HUES64 (cell line): ENCODE measurements around the gene MSI2.

Experiments
- H3K27ac ChIP-seq: 2 replicates; pipeline ENCODE4 v1.7.0; 2013; ENCODE audit warnings: low read depth, low read length, inconsistent platforms
- H3K27me3 ChIP-seq: 2 replicates; pipeline ENCODE4 v1.6.1; 2013; ENCODE audit warnings: mild to moderate bottlenecking, low read length; ENCODE audit not compliant: insufficient read depth
- H3K36me3 ChIP-seq: 2 replicates; pipeline ENCODE4 v1.6.1; 2013; ENCODE audit warnings: mild to moderate bottlenecking, low read length; ENCODE audit not compliant: insufficient read depth
- H3K4me1 ChIP-seq: 2 replicates; pipeline ENCODE4 v1.6.1; 2013; ENCODE audit warnings: mild to moderate bottlenecking, low read length, moderate library complexity; ENCODE audit not compliant: insufficient read depth
- H3K4me3 ChIP-seq: 2 replicates; pipeline ENCODE4 v1.5.1; 2013; ENCODE audit warnings: mild to moderate bottlenecking, low read length, moderate library complexity
- H3K9ac ChIP-seq: 2 replicates; pipeline ENCODE4 v1.6.1; 2013; ENCODE audit warnings: mild to moderate bottlenecking, low read depth, low read length
- H3K9me3 ChIP-seq: 2 replicates; pipeline ENCODE4 v1.6.1; 2013; ENCODE audit warnings: low read depth, low read length; ENCODE audit not compliant: insufficient read depth
- WGBS: fragments of 150-250, 120-280 bp; methylation state at CpG from one replicate; pipeline ENCODE4 v1.1.7; 2013; ENCODE audit warnings: missing lambda C conversion rate; 5-methylcytosine and 5-hydroxymethylcytosine counted together

Gene MSI2

GRCh38 chr17:57319806-57320205 is 63.5 kb downstream of the MSI2 start:
- Histone ChIP-seq H3K36me3 (peaks cover 6% of the 10 kb centered on the region; the same call in 1 of the 2 replicates), H3K27me3 (no peaks in the 10 kb centered on the region), H3K27ac (no peak overlapping the region), H3K9ac (no peak overlapping the region; the same call in 1 of the 2 replicates), H3K9me3 (no peaks in the 10 kb centered on the region), H3K4me1 (peaks cover 16% of the 10 kb centered on the region; the same call in 1 of the 2 replicates), H3K4me3 (no peak overlapping the region)
- 82% methylated on average over 9 of the region's 9 CpGs for WGBS

DNA sequence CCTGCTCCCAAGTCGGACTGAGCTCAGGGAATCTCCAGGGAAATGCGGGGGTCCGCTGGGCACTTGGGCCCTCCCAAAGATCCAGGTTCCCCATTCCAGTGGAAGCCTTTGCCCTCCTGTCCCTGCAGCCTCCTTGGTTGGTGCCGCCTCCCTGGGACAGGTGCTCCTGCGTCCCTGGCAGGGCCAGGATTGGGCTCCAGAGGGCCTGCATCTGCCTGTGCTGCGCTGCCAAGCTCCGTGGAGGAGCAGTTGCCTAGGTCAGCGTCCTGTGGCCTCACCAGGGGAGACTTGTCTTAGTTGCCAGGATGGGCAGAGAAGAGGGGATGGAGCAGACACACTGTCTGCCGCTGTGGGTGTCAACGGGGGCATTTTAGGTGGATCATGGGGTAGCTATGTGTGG is 67.1 kb downstream of the MSI2 start:
- no peak overlapping the region for H3K9ac ChIP-seq
- no peaks in the 10 kb centered on the region for H3K9me3 ChIP-seq
- peaks cover 16% of the 10 kb centered on the region; the same call in 1 of the 2 replicates for H3K4me1 ChIP-seq
- H3K36me3 ChIP-seq = peaks cover 8% of the 10 kb centered on the region; the same call in 1 of the 2 replicates
- no peak overlapping the region for H3K4me3 ChIP-seq
- no peaks in the 10 kb centered on the region for H3K27me3 ChIP-seq
- H3K27ac ChIP-seq = no peak overlapping the region
- 89% methylated on average over 10 of the region's 10 CpGs for WGBS

DNA sequence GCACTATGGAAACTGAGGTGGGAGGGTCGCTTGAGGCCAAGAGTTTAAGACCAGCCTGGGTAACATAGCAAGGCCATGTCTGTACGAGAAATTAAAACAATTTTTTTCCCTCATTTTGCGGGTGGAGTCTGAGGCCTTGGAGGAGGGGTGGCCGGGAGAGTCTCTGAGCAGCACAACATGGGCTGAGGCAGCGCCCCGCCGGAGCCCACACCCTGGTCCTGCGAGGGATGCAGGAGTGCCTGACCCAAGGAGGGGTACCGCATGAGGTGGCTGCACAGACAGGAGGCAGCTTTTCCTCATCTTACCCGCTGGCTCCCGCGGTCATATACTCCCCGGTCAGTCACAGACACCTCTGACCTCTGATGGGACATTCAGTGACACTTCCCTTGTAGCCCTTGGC is 67.7 kb downstream of the MSI2 start:
- Histone ChIP-seq H3K4me3 (no peak overlapping the region), H3K27me3 (no peaks in the 10 kb centered on the region), H3K4me1 (peaks cover 16% of the 10 kb centered on the region; the same call in 1 of the 2 replicates), H3K9ac (no peak overlapping the region), H3K27ac (no peak overlapping the region), H3K9me3 (no peaks in the 10 kb centered on the region), H3K36me3 (peaks cover 8% of the 10 kb centered on the region; the same call in 1 of the 2 replicates)
- WGBS = 96% methylated on average over 13 of the region's 13 CpGs

- Histone ChIP-seq H3K9ac (no peak overlapping the region), H3K27ac (no peak overlapping the region), H3K4me3 (no peak overlapping the region), H3K4me1 (peaks cover 15% of the 10 kb centered on the region; the same call in 1 of the 2 replicates), H3K9me3 (no peaks in the 10 kb centered on the region), H3K27me3 (no peaks in the 10 kb centered on the region), H3K36me3 (peaks cover 8% of the 10 kb centered on the region; the same call in 1 of the 2 replicates)
These were observed 68.3 kb downstream of the MSI2 start for GRCh38 chr17:57324631-57325030.

DNA sequence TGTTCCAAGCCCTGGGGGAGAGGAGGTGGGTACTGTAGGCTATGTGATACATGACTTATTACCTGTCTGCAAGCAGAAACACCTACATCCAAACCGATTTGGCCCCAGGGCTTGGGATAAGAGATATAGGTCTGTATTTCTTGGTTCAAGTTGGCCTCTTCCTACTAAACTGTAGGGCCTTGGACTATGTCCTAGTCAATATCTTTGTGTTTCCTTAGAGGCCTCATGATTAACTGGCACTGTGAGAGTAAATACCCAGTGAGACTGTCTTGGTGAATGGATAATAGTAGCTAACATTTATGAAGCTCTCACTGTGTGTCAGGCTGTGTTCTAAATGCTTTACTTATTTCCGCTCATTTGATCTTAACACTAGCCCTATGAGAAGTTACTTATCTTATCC is 70.0 kb downstream of the MSI2 start:
- Histone ChIP-seq H3K9ac (no peak overlapping the region), H3K4me3 (no peak overlapping the region), H3K4me1 (no peaks in the 10 kb centered on the region), H3K9me3 (no peaks in the 10 kb centered on the region), H3K27me3 (no peaks in the 10 kb centered on the region), H3K36me3 (peaks cover 8% of the 10 kb centered on the region; the same call in 1 of the 2 replicates), H3K27ac (no peak overlapping the region)
- 100% methylated on average over 2 of the region's 2 CpGs for WGBS

- 92% methylated on average over 5 of the region's 5 CpGs for WGBS
- Histone ChIP-seq H3K4me1 (no peaks in the 10 kb centered on the region; the same call in 1 of the 2 replicates), H3K4me3 (no peak overlapping the region), H3K36me3 (peaks cover 8% of the 10 kb centered on the region; the same call in 1 of the 2 replicates), H3K9me3 (no peaks in the 10 kb centered on the region), H3K27me3 (no peaks in the 10 kb centered on the region), H3K9ac (no peak overlapping the region), H3K27ac (no peak overlapping the region)
These were observed 70.4 kb downstream of the MSI2 start for GRCh38 chr17:57326764-57327163.

DNA sequence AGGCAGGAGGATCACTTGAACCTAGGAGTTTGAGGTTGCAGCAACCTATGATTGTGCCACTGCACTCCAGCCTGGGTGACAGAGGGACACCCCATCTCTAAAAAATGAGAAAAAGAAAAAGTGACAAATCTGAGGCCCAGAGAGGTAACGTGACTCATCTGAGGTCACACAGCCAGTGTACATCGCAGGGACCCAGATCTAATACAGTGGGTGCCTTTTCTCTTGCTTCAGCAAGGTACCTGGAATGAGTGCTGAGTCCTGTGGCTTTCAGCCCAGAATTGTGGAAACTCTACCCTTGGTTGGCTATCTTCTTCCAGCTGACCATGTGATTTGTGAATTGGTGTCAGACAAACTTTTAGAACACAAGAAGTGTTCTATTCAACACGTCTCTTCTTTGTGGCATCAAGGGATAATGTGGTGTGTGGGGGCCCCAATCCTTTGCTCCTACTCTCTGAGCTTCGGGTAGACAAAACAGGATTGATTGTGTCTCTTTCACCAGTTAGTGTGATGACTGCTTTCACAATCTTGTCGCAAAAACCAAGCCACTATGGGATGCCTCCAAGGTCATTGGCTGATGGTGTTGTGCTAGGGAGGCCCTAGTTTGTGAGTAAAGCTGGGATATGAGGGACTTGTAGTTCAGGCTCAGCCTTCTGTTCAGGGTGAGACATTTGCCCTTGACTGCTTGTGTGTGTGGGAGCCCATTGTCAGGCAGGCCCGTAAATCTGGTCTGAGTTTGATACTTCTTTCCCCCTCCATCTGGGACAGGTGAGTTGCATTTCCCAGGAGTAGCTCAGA is 71.0 kb downstream of the MSI2 start:
- no peak overlapping the region for H3K27ac ChIP-seq
- H3K9me3 ChIP-seq = no peaks in the 10 kb centered on the region
- WGBS = 94% methylated on average over 6 of the region's 6 CpGs
- H3K27me3 ChIP-seq = no peaks in the 10 kb centered on the region
- peaks cover 3% of the 10 kb centered on the region; the same call in 1 of the 2 replicates for H3K4me1 ChIP-seq
- peaks cover 8% of the 10 kb centered on the region; the same call in 1 of the 2 replicates for H3K36me3 ChIP-seq
- H3K9ac ChIP-seq = no peak overlapping the region
- no peak overlapping the region for H3K4me3 ChIP-seq

GRCh38 chr17:57328109-57328882 is 72.0 kb downstream of the MSI2 start:
- Histone ChIP-seq H3K4me3 (no peak overlapping the region), H3K36me3 (peaks cover 8% of the 10 kb centered on the region; the same call in 1 of the 2 replicates), H3K27me3 (no peaks in the 10 kb centered on the region), H3K27ac (no peak overlapping the region), H3K4me1 (peaks cover 3% of the 10 kb centered on the region; the same call in 1 of the 2 replicates), H3K9me3 (no peaks in the 10 kb centered on the region), H3K9ac (no peak overlapping the region)
- WGBS = 100% methylated on average over 1 of the region's 1 CpG

DNA sequence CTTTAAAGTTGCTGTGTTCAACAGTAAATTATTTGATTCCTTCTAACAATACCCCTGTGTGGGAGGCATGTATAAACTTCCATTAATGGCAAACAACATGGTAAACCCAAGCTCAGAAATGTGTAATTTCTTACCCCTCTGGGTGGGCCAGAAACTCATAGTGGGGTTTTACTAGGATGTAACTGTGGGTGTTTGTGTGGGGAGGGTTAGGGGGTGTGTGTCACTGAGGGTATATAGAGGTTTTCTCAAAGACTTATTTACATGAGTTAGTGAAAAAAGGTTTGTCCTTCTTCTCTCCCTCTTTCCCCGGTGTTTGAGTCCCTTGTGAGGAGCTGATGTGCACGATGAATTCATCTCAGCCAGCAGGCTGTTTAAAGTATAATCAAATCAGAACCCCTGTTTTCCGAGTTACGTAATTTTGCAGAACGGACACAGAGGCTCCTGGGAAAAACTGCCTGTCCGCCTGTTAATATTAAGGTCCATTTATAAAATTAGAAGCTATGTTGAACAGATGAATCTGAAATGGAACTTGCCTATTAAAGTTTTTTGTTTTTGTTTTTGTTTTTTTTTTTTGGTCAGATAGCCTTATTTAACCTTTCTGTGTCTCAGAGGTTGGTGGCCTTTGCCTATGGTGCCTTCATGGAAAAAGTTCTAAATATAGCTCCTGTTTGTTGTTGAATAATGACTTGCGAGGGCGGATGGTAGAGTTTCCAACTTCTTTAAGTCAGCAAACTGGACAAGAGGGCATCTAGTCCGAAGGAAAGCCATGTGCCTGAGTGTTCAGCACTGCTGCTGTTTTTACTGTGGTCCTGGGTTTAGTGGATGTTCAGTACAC is 73.3 kb downstream of the MSI2 start:
- Histone ChIP-seq H3K27ac (no peak overlapping the region), H3K9ac (no peak overlapping the region), H3K9me3 (no peaks in the 10 kb centered on the region), H3K27me3 (no peaks in the 10 kb centered on the region), H3K36me3 (0 out of 2 replicates have a peak, but pooled peaks cover 4% of the 10 kb centered on the region), H3K4me1 (peaks cover 6% of the 10 kb centered on the region; the same call in 1 of the 2 replicates), H3K4me3 (no peak overlapping the region)
- WGBS = 95% methylated on average over 9 of the region's 9 CpGs

DNA sequence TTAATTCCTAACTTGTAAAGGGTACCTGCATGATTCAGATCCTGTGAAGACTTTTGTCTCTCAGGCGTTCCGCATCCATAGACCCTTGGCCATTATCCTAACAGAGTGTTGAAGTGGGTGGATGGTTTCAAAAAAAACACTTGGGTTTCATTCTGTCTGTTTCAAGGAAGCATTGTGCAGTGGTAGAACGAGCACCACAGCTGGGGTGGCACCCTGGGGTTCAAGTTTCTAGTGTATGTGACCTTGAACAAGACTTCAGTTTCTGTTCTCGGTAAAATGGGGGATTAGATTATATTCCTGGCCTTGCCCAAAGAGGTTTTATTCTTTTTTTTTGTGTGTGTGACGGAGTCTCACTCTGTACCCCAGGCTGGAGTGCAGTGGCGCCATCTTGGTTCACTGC is 74.3 kb downstream of the MSI2 start:
- Histone ChIP-seq H3K9ac (no peak overlapping the region), H3K4me1 (peaks cover 6% of the 10 kb centered on the region; the same call in 1 of the 2 replicates), H3K27me3 (no peaks in the 10 kb centered on the region), H3K27ac (no peak overlapping the region), H3K4me3 (no peak overlapping the region), H3K36me3 (no peaks in the 10 kb centered on the region), H3K9me3 (no peaks in the 10 kb centered on the region)
- WGBS = 92% methylated on average over 6 of the region's 6 CpGs
